ENCODE data around the gene RGS10. TPM values are rescaled to one million over a fixed set of nuclear protein-coding genes. Genes with fewer than 3 reads are reported as not detected.
"Not testable (repeated sequence)": the region's sequence is repeated elsewhere in the genome, so short reads cannot be mapped to it uniquely, and the experiment has no call there.

The RGS10 gene
- 42.7 TPM for total RNA-seq

GRCh38 chr10:119542357-119542987 lies at the start of gene RGS10:
Gene RGS10 (minus strand): TSS chr10:119542719. CDS start chr10:119542638, 81 bp downstream.
- peak; percentile 82 for DNase-seq (ENCODE audit: low spot score)

GRCh38 chr10:119588071-119588470 lies 45.6 kb upstream of the RGS10 start:
- DNase-seq (ENCODE audit: low spot score), result no peak

GRCh38 chr10:119578355-119578754 lies 35.8 kb upstream of the RGS10 start:
- no peak for DNase-seq (ENCODE audit: low spot score)

- no peak for DNase-seq (ENCODE audit: low spot score)
Observed at GRCh38 chr10:119575991-119576390, 33.5 kb upstream of the RGS10 start.

- DNase-seq (ENCODE audit: low spot score), result no peak
Observed at GRCh38 chr10:119575506-119575905, 33.0 kb upstream of the RGS10 start.

GRCh38 chr10:119567978-119568377 lies 25.5 kb upstream of the RGS10 start:
- DNase-seq (ENCODE audit: low spot score), result no peak

- DNase-seq (ENCODE audit: low spot score), result no peak
Observed at GRCh38 chr10:119562097-119562496, 19.6 kb upstream of the RGS10 start.

- not testable (repeated sequence) for DNase-seq (ENCODE audit: low spot score)
Observed at GRCh38 chr10:119559511-119559910, 17.0 kb upstream of the RGS10 start.

GRCh38 chr10:119556081-119556480 lies 13.6 kb upstream of the RGS10 start:
- not testable (repeated sequence) for DNase-seq (ENCODE audit: low spot score)

GRCh38 chr10:119555178-119555784 lies 12.8 kb upstream of the RGS10 start:
- no peak for DNase-seq (ENCODE audit: low spot score)

GRCh38 chr10:119550827-119551226 lies 8.3 kb upstream of the RGS10 start:
- DNase-seq (ENCODE audit: low spot score), result no peak

GRCh38 chr10:119549247-119549999 lies 6.9 kb upstream of the RGS10 start:
- no peak for DNase-seq (ENCODE audit: low spot score)

- no peak for DNase-seq (ENCODE audit: low spot score)
Observed at GRCh38 chr10:119546009-119546408, 3.5 kb upstream of the RGS10 start.

- DNase-seq (ENCODE audit: low spot score), result no peak
Observed at GRCh38 chr10:119545310-119545709, 2.8 kb upstream of the RGS10 start.

- DNase-seq (ENCODE audit: low spot score), result no peak
Observed at GRCh38 chr10:119543814-119544642, 1.5 kb upstream of the RGS10 start.

GRCh38 chr10:119542988-119543813 lies 682 bp upstream of the RGS10 start:
- DNase-seq (ENCODE audit: low spot score), result peak; percentile 47

GRCh38 chr10:119541459-119542356 lies 811 bp downstream of the RGS10 start:
- no peak for DNase-seq (ENCODE audit: low spot score)

GRCh38 chr10:119541046-119541445 lies 1.5 kb downstream of the RGS10 start:
- DNase-seq (ENCODE audit: low spot score), result no peak

- no peak for DNase-seq (ENCODE audit: low spot score)
Observed at GRCh38 chr10:119540038-119540437, 2.5 kb downstream of the RGS10 start.

GRCh38 chr10:119539359-119539825 lies 3.1 kb downstream of the RGS10 start:
- DNase-seq (ENCODE audit: low spot score), result no peak
